Measurements from ENCODE around the gene STEAP3. TPM values are rescaled to one million over a fixed set of nuclear protein-coding genes. Genes with fewer than 3 reads are reported as not detected.

Gene STEAP3
- polyA plus RNA-seq, 2 of the 4 experiments (the other 2 are of a cell fraction) = 23.5 to 30.2 TPM

DNA sequence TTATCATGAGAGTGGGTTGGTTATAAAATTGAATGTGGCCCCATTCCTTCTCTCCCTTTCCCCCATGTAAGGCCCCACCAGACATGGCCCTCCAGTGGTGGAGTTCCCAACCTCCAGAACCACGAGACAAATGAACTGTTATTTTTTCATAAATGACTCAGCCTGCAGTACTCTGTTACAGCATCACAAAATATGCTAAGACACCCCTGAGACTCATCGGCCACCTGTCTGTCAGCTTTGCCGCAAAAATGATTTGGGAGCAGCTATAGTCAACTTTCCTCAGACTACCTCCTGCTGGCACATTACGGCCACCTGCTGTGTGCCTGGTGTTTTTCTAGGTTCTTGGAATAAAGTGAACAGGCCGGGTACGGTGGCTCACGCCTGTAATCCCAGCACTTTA lies 43.6 kb upstream of the STEAP3 start:
- no peak for FAIRE-seq
- Histone ChIP-seq H3K4me1 (0 out of 3 replicates have a peak, but pooled peaks cover 5% of the 10 kb centered on the region), H3K9me3 (no peaks in the 10 kb centered on the region), H3K27ac (no peak overlapping the region), H3K4me2 (no peak overlapping the region), H3K4me3 (no peak overlapping the region)
- DNase-seq (ENCODE audit: low read depth in 1 of 2, low spot score in 1 of 2) = no peak
- CTCF ChIA-PET = interaction anchor here (1.0 to 1.2 kb wide), 2 partner anchors 8 to 298 kb away, joined by 3 read pairs; no protein-coding TSS in a partner anchor
- WGBS (ENCODE audit: missing lambda C conversion rate) = 85% methylated on average over 7 of the region's 7 CpGs
- TF ChIP-seq ZSCAN20 (CRISPR knock-in tag; IDR thresholded peaks at IDR 0.05) (no peak), CBX8 (IDR thresholded peaks at IDR 0.05) (no peak), RFX5 (IDR thresholded peaks at IDR 0.05) (no peak), RNF2 (IDR thresholded peaks at IDR 0.05; ENCODE audit: borderline replicate concordance, low read depth) (no peak), RAD21 (conservative IDR thresholded peaks at IDR 0.05 in 1 of 2, IDR thresholded peaks at IDR 0.05 in 1 of 2) (no peak), CHD2 (IDR thresholded peaks at IDR 0.05; ENCODE audit: low read length, partially characterized antibody) (no peak), FOXS1 (CRISPR knock-in tag; IDR thresholded peaks at IDR 0.05) (no peak), KDM1A (IDR thresholded peaks at IDR 0.05; ENCODE audit: low read depth) (no peak), ZFP36 (IDR thresholded peaks at IDR 0.05; ENCODE audit: borderline replicate concordance, partially characterized antibody) (no peak), EHF (CRISPR knock-in tag; IDR thresholded peaks at IDR 0.05) (no peak), GATA3 (IDR thresholded peaks at IDR 0.05; ENCODE audit: borderline replicate concordance) (no peak), HEYL (CRISPR knock-in tag; IDR thresholded peaks at IDR 0.05) (no peak), NR3C1 (IDR thresholded peaks at IDR 0.05) (no peak), NFE2L2 (conservative IDR thresholded peaks at IDR 0.05; ENCODE audit: low read length) (no peak), HOXA7 (CRISPR knock-in tag; IDR thresholded peaks at IDR 0.05) (no peak)
- TF ChIP-seq, protein P1, sequence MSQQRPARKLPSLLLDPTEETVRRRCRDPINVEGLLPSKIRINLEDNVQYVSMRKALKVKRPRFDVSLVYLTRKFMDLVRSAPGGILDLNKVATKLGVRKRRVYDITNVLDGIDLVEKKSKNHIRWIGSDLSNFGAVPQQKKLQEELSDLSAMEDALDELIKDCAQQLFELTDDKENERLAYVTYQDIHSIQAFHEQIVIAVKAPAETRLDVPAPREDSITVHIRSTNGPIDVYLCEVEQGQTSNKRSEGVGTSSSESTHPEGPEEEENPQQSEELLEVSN (IDR thresholded peaks at IDR 0.05; ENCODE audit: borderline replicate concordance, low read depth) = no peak
- TF ChIP-seq, protein P2, sequence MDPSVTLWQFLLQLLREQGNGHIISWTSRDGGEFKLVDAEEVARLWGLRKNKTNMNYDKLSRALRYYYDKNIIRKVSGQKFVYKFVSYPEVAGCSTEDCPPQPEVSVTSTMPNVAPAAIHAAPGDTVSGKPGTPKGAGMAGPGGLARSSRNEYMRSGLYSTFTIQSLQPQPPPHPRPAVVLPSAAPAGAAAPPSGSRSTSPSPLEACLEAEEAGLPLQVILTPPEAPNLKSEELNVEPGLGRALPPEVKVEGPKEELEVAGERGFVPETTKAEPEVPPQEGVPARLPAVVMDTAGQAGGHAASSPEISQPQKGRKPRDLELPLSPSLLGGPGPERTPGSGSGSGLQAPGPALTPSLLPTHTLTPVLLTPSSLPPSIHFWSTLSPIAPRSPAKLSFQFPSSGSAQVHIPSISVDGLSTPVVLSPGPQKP (IDR thresholded peaks at IDR 0.05; ENCODE audit: low read depth, low read length) = no peak
- TF ChIP-seq, protein P3, sequence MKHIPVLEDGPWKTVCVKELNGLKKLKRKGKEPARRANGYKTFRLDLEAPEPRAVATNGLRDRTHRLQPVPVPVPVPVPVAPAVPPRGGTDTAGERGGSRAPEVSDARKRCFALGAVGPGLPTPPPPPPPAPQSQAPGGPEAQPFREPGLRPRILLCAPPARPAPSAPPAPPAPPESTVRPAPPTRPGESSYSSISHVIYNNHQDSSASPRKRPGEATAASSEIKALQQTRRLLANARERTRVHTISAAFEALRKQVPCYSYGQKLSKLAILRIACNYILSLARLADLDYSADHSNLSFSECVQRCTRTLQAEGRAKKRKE (CRISPR knock-in tag; IDR thresholded peaks at IDR 0.05; ENCODE audit: low read depth) = no peak
- TF ChIP-seq, protein P4, sequence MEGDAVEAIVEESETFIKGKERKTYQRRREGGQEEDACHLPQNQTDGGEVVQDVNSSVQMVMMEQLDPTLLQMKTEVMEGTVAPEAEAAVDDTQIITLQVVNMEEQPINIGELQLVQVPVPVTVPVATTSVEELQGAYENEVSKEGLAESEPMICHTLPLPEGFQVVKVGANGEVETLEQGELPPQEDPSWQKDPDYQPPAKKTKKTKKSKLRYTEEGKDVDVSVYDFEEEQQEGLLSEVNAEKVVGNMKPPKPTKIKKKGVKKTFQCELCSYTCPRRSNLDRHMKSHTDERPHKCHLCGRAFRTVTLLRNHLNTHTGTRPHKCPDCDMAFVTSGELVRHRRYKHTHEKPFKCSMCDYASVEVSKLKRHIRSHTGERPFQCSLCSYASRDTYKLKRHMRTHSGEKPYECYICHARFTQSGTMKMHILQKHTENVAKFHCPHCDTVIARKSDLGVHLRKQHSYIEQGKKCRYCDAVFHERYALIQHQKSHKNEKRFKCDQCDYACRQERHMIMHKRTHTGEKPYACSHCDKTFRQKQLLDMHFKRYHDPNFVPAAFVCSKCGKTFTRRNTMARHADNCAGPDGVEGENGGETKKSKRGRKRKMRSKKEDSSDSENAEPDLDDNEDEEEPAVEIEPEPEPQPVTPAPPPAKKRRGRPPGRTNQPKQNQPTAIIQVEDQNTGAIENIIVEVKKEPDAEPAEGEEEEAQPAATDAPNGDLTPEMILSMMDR (IDR thresholded peaks at IDR 0.05) = no peak
- no peak for ATAC-seq
- POLR2A ChIA-PET = no interaction called here

DNA sequence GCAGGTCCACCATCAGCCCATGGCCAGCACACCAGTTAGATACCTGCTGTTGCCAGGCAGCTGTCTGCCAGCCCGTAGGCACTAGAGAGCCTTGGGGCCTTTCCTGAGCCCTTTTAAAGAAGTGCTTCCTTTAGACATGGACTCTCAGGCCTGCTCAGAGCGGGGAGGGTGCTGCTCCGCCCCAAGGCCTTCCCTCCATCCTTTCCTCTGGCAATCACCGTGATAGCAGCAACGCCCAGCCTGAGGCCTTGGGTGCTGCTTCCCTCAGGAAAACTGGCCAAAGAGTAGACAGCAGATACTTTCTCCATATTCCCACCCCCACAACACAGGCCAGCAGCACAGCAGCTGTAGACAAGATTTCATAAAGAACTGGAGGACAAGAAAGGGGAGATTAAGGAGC lies 42.7 kb upstream of the STEAP3 start:
- 0 out of 3 replicates have a peak, but pooled peaks cover 5% of the 10 kb centered on the region for H3K4me1 ChIP-seq
- no peak for DNase-seq (ENCODE audit: low read depth in 1 of 2, low spot score in 1 of 2)
- ChIA-PET CTCF (no interaction called here), POLR2A (no interaction called here)
- H3K27ac ChIP-seq = no peak overlapping the region
- FAIRE-seq = no peak
- TF ChIP-seq RFX5 (IDR thresholded peaks at IDR 0.05) (no peak), CEBPB (IDR thresholded peaks at IDR 0.05) (no peak), NFE2L2 (conservative IDR thresholded peaks at IDR 0.05; ENCODE audit: low read length) (no peak), FOSB (CRISPR knock-in tag; IDR thresholded peaks at IDR 0.05) (no peak), TP53 (CRISPR knock-in tag; IDR thresholded peaks at IDR 0.05) (no peak), POLR2A (IDR thresholded peaks at IDR 0.05; ENCODE audit: low read length) (no peak), HOXA7 (CRISPR knock-in tag; IDR thresholded peaks at IDR 0.05) (no peak), EHMT2 (IDR thresholded peaks at IDR 0.05; ENCODE audit: low read depth) (no peak)
- no peak overlapping the region for H3K4me3 ChIP-seq
- no peak for ATAC-seq
- 60% methylated on average over 5 of the region's 5 CpGs for WGBS (ENCODE audit: missing lambda C conversion rate)
- H3K9me3 ChIP-seq = no peaks in the 10 kb centered on the region
- H3K4me2 ChIP-seq = no peak overlapping the region

Measured in A549 (cell line).